Measurements from ENCODE around the gene ADI1. TPM values are rescaled to one million over a fixed set of nuclear protein-coding genes. Genes with fewer than 3 reads are reported as not detected.

ADI1 gene
- total and polyA plus RNA-seq, 4 donors = 56.2 to 660 (median 158) TPM

GRCh38 chr2:3520591-3520990 is 1.3 kb upstream of the ADI1 start:
- Histone ChIP-seq H3K9me3 (ENCODE audit: control insufficient read depth in 4 of 4, low read length in 3 of 4) (no peaks in the 10 kb centered on the region), H3K4me3 (ENCODE audit: low read depth in 1 of 3, low read length in 3 of 3) (peak overlapping the region in 2 of 3 donors; percentile 28 to 59), H3K4me1 (ENCODE audit: control insufficient read depth in 4 of 4, insufficient read depth in 4 of 4, low read length in 3 of 4) (peaks cover 17 to 68% (median 61%) of the 10 kb centered on the region in 4 donors), H3K27ac (ENCODE audit: low read depth in 1 of 2, low read length in 2 of 2) (no peak overlapping the region), H3K36me3 (ENCODE audit: control insufficient read depth in 4 of 4, insufficient read depth in 3 of 4, low read depth in 1 of 4, low read length in 3 of 4) (no peaks in the 10 kb centered on the region), H3K27me3 (ENCODE audit: control insufficient read depth in 4 of 4, insufficient read depth in 4 of 4, low read length in 3 of 4) (no peaks in the 10 kb centered on the region), H3K9ac (ENCODE audit: low read depth in 1 of 2, low read length in 2 of 2) (no peak overlapping the region)
- DNase-seq (ENCODE audit: low spot score) = no peak
- 93% methylated on average over 6 of the region's 6 CpGs for WGBS
- TF ChIP-seq, protein P1, sequence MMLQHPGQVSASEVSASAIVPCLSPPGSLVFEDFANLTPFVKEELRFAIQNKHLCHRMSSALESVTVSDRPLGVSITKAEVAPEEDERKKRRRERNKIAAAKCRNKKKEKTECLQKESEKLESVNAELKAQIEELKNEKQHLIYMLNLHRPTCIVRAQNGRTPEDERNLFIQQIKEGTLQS (IDR thresholded peaks at IDR 0.05) = no peak
- no peak for TF ChIP-seq RXRA (IDR thresholded peaks at IDR 0.05)
- no peak for TF ChIP-seq JUND (IDR thresholded peaks at IDR 0.05)
- TF ChIP-seq RAD21 (IDR thresholded peaks at IDR 0.05) = no peak
- no peak for TF ChIP-seq HNF4G (IDR thresholded peaks at IDR 0.05)
- TF ChIP-seq, protein P2, sequence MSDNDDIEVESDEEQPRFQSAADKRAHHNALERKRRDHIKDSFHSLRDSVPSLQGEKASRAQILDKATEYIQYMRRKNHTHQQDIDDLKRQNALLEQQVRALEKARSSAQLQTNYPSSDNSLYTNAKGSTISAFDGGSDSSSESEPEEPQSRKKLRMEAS (IDR thresholded peaks at IDR 0.05) = no peak

DNA sequence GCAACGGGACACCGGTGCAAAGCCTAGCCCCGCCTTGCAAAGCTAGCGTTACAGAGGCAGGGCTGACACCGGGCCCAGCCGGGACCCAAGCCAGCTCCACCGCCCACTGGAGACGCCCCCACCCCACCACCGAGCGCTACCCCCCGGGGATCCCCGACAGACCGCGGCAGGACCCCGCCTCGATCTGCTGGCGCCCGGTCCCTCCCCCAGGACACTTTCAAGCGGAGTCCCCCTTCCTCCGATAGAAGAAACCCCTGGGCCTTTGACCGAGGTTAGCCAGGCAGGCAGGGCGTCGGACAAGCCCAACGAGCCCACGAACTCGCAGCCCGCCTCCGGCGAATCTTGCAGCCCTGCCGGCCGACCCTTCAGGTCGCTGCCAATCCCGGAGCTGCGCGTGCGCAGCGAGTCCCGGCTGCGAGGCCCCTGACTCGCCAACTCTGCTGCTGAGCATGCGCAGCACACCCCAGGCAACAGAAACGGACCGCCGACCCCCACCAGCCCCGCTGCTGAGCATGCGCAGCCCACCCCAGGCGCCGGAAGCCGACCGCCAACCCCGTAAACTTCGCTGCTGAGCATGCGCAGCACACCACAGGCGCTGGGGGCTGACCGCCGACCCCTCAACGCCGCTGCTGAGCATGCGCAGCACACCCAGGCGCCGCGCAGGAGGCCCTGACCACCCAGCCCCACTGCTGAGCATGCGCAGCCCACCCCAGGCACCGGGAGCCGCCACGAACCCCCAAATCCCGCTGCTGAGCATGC is 656 bp downstream of the ADI1 start:
- Histone ChIP-seq H3K4me3 (ENCODE audit: low read depth in 1 of 3, low read length in 3 of 3) (peak overlapping the region; percentile 59 to 92 (median 87)), H3K9me3 (ENCODE audit: control insufficient read depth in 4 of 4, low read length in 3 of 4) (no peaks in the 10 kb centered on the region), H3K36me3 (ENCODE audit: control insufficient read depth in 4 of 4, insufficient read depth in 3 of 4, low read depth in 1 of 4, low read length in 3 of 4) (peaks cover 0 to 4% (median 0%) of the 10 kb centered on the region in 4 donors), H3K4me1 (ENCODE audit: control insufficient read depth in 4 of 4, insufficient read depth in 4 of 4, low read length in 3 of 4) (peaks cover 10 to 68% (median 53%) of the 10 kb centered on the region in 4 donors), H3K9ac (ENCODE audit: low read depth in 1 of 2, low read length in 2 of 2) (peak overlapping the region; percentile 75 to 88), H3K27ac (ENCODE audit: low read depth in 1 of 2, low read length in 2 of 2) (peak overlapping the region; percentile 98 to 99), H3K27me3 (ENCODE audit: control insufficient read depth in 4 of 4, insufficient read depth in 4 of 4, low read length in 3 of 4) (no peaks in the 10 kb centered on the region)
- TF ChIP-seq HNF4A (conservative IDR thresholded peaks at IDR 0.05) = no peak
- no peak for TF ChIP-seq JUND (IDR thresholded peaks at IDR 0.05)
- TF ChIP-seq RXRA (IDR thresholded peaks at IDR 0.05) = peak in 1 of 2 donors; percentile 5
- TF ChIP-seq YY1 (IDR thresholded peaks at IDR 0.05) = peak; percentile 28
- TF ChIP-seq TAF1 (conservative IDR thresholded peaks at IDR 0.05) = peak; percentile 13
- TF ChIP-seq, protein P3, sequence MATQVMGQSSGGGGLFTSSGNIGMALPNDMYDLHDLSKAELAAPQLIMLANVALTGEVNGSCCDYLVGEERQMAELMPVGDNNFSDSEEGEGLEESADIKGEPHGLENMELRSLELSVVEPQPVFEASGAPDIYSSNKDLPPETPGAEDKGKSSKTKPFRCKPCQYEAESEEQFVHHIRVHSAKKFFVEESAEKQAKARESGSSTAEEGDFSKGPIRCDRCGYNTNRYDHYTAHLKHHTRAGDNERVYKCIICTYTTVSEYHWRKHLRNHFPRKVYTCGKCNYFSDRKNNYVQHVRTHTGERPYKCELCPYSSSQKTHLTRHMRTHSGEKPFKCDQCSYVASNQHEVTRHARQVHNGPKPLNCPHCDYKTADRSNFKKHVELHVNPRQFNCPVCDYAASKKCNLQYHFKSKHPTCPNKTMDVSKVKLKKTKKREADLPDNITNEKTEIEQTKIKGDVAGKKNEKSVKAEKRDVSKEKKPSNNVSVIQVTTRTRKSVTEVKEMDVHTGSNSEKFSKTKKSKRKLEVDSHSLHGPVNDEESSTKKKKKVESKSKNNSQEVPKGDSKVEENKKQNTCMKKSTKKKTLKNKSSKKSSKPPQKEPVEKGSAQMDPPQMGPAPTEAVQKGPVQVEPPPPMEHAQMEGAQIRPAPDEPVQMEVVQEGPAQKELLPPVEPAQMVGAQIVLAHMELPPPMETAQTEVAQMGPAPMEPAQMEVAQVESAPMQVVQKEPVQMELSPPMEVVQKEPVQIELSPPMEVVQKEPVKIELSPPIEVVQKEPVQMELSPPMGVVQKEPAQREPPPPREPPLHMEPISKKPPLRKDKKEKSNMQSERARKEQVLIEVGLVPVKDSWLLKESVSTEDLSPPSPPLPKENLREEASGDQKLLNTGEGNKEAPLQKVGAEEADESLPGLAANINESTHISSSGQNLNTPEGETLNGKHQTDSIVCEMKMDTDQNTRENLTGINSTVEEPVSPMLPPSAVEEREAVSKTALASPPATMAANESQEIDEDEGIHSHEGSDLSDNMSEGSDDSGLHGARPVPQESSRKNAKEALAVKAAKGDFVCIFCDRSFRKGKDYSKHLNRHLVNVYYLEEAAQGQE (IDR thresholded peaks at IDR 0.05) = peak; percentile 2
- peak in 1 of 2 donors; percentile 83 for TF ChIP-seq GABPA (IDR thresholded peaks at IDR 0.05 in 1 of 2, conservative IDR thresholded peaks at IDR 0.05 in 1 of 2)
- DNase-seq (ENCODE audit: low spot score) = peak; percentile 95
- WGBS = under 1% methylated on average over 67 of the region's 67 CpGs

DNA sequence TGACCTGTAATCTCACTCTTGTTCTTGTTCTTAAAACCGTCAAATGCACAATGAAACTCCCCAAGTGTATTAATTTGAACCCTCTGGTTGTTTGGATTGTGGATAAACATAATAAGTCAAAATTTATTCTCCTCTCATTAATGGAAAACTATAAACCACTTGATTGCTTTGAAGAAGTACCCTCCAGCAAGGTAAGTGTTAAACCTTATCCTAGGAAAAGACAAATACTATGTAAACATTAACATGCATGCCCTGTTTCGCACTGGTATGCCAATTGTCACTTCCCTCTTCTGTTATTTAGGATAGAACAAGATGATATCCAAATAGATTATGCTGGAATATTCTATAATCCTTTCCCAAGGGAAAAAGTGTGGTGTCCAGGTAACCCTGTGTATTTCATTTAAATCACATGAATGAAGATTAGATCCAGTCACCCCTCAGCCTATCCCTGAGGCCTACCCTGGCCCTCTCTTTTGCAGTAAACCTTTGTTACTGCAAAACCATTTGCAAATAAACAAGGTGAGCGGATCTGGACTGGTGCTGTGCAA is 1.3 kb downstream of the ADI1 start:
- 16% methylated on average over 3 of the region's 3 CpGs for WGBS
- Histone ChIP-seq H3K9me3 (ENCODE audit: control insufficient read depth in 4 of 4, low read length in 3 of 4) (no peaks in the 10 kb centered on the region), H3K27ac (ENCODE audit: low read depth in 1 of 2, low read length in 2 of 2) (peak overlapping the region; percentile 98 to 99), H3K27me3 (ENCODE audit: control insufficient read depth in 4 of 4, insufficient read depth in 4 of 4, low read length in 3 of 4) (no peaks in the 10 kb centered on the region), H3K36me3 (ENCODE audit: control insufficient read depth in 4 of 4, insufficient read depth in 3 of 4, low read depth in 1 of 4, low read length in 3 of 4) (peaks cover 0 to 11% (median 3%) of the 10 kb centered on the region in 4 donors), H3K9ac (ENCODE audit: low read depth in 1 of 2, low read length in 2 of 2) (peak overlapping the region; percentile 62 to 77), H3K4me1 (ENCODE audit: control insufficient read depth in 4 of 4, insufficient read depth in 4 of 4, low read length in 3 of 4) (peaks cover 7 to 67% (median 50%) of the 10 kb centered on the region in 4 donors), H3K4me3 (ENCODE audit: low read depth in 1 of 3, low read length in 3 of 3) (peak overlapping the region; percentile 59 to 92 (median 87))
- no peak for DNase-seq (ENCODE audit: low spot score)
- TF ChIP-seq FOXA2 (IDR thresholded peaks at IDR 0.05) (no peak), TAF1 (conservative IDR thresholded peaks at IDR 0.05) (peak; percentile 83), YY1 (IDR thresholded peaks at IDR 0.05) (peak; percentile 41), RXRA (IDR thresholded peaks at IDR 0.05) (no peak), HNF4A (conservative IDR thresholded peaks at IDR 0.05) (peak in 1 of 2 donors; percentile 23), JUND (IDR thresholded peaks at IDR 0.05) (no peak), CTCF (IDR thresholded peaks at IDR 0.05; ENCODE audit: low read depth, low read length, missing input control) (no peak), SP1 (IDR thresholded peaks at IDR 0.05) (no peak)
- TF ChIP-seq, protein P3 (IDR thresholded peaks at IDR 0.05) = peak; percentile 46
- TF ChIP-seq, protein P2 (IDR thresholded peaks at IDR 0.05) = peak; percentile 22
